ENCODE measurements around the gene NCOR1. TPM values are rescaled to one million over a fixed set of nuclear protein-coding genes. Genes with fewer than 3 reads are reported as not detected.

Gene NCOR1
- total and polyA plus RNA-seq, 9 of the 15 experiments (the other 6 are each of a cell fraction or from before 2014, with no cell fraction given), result 20.2 to 66.5 (median 50.9) TPM

DNA sequence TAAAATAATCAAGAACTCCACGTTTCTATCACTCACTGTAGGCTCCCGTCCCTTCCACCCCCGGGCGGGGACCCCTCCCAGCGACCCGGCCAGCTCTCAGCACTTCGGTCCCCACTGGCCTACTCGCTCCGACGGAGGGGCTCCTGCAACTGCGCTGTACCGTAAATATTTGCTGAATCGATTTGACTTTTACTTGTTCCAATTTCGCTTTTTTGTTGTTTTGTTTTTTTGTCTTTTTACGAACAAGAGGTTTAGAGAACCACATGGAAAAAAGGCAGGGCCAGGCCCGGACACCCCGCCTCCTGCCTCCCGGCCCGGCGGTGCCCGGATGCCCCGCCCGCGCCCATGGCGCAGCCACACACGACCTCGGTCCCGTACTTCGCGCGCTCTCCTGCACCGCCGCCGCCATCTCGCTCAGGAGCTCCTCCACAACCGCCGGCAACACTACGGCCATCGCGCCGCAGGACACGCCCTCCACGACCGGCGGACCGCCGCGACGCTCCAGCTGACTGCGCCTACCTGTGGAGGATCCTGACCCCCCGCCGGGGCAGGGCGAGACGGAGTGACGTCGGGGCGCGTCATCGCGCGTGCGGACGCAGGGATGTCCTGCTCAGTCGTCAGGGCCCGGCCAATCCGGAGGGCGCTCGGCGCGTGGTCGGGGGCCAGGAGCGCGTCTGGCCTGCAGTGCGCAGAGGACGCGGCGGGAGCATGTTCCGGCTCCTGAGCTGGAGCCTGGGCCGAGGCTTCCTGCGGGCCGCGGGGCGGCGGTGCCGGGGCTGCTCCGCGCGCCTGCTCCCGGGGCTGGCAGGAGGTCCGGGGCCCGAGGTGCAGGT is 216.0 kb downstream of the NCOR1 start, which contains the start of the genes TTC19 and ZSWIM7 (continued):
- TF ChIP-seq, protein P1, sequence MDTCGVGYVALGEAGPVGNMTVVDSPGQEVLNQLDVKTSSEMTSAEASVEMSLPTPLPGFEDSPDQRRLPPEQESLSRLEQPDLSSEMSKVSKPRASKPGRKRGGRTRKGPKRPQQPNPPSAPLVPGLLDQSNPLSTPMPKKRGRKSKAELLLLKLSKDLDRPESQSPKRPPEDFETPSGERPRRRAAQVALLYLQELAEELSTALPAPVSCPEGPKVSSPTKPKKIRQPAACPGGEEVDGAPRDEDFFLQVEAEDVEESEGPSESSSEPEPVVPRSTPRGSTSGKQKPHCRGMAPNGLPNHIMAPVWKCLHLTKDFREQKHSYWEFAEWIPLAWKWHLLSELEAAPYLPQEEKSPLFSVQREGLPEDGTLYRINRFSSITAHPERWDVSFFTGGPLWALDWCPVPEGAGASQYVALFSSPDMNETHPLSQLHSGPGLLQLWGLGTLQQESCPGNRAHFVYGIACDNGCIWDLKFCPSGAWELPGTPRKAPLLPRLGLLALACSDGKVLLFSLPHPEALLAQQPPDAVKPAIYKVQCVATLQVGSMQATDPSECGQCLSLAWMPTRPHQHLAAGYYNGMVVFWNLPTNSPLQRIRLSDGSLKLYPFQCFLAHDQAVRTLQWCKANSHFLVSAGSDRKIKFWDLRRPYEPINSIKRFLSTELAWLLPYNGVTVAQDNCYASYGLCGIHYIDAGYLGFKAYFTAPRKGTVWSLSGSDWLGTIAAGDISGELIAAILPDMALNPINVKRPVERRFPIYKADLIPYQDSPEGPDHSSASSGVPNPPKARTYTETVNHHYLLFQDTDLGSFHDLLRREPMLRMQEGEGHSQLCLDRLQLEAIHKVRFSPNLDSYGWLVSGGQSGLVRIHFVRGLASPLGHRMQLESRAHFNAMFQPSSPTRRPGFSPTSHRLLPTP (IDR thresholded peaks at IDR 0.05; ENCODE audit: borderline replicate concordance, extremely low read depth, insufficient read length), result no peak
- TF ChIP-seq, protein P2, sequence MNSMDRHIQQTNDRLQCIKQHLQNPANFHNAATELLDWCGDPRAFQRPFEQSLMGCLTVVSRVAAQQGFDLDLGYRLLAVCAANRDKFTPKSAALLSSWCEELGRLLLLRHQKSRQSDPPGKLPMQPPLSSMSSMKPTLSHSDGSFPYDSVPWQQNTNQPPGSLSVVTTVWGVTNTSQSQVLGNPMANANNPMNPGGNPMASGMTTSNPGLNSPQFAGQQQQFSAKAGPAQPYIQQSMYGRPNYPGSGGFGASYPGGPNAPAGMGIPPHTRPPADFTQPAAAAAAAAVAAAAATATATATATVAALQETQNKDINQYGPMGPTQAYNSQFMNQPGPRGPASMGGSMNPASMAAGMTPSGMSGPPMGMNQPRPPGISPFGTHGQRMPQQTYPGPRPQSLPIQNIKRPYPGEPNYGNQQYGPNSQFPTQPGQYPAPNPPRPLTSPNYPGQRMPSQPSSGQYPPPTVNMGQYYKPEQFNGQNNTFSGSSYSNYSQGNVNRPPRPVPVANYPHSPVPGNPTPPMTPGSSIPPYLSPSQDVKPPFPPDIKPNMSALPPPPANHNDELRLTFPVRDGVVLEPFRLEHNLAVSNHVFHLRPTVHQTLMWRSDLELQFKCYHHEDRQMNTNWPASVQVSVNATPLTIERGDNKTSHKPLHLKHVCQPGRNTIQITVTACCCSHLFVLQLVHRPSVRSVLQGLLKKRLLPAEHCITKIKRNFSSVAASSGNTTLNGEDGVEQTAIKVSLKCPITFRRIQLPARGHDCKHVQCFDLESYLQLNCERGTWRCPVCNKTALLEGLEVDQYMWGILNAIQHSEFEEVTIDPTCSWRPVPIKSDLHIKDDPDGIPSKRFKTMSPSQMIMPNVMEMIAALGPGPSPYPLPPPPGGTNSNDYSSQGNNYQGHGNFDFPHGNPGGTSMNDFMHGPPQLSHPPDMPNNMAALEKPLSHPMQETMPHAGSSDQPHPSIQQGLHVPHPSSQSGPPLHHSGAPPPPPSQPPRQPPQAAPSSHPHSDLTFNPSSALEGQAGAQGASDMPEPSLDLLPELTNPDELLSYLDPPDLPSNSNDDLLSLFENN (IDR thresholded peaks at IDR 0.05; ENCODE audit: low read depth in 2 of 2, low read length in 2 of 2), result no peak
- TF ChIP-seq, protein P3, sequence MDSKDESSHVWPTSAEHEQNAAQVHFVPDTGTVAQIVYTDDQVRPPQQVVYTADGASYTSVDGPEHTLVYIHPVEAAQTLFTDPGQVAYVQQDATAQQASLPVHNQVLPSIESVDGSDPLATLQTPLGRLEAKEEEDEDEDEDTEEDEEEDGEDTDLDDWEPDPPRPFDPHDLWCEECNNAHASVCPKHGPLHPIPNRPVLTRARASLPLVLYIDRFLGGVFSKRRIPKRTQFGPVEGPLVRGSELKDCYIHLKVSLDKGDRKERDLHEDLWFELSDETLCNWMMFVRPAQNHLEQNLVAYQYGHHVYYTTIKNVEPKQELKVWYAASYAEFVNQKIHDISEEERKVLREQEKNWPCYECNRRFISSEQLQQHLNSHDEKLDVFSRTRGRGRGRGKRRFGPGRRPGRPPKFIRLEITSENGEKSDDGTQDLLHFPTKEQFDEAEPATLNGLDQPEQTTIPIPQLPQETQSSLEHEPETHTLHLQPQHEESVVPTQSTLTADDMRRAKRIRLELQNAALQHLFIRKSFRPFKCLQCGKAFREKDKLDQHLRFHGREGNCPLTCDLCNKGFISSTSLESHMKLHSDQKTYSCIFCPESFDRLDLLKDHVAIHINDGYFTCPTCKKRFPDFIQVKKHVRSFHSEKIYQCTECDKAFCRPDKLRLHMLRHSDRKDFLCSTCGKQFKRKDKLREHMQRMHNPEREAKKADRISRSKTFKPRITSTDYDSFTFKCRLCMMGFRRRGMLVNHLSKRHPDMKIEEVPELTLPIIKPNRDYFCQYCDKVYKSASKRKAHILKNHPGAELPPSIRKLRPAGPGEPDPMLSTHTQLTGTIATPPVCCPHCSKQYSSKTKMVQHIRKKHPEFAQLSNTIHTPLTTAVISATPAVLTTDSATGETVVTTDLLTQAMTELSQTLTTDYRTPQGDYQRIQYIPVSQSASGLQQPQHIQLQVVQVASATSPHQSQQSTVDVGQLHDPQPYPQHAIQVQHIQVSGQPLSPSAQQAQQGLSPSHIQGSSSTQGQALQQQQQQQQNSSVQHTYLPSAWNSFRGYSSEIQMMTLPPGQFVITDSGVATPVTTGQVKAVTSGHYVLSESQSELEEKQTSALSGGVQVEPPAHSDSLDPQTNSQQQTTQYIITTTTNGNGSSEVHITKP (IDR thresholded peaks at IDR 0.05; ENCODE audit: partially characterized antibody), result peak; percentile 12
- TF ChIP-seq, protein P4, sequence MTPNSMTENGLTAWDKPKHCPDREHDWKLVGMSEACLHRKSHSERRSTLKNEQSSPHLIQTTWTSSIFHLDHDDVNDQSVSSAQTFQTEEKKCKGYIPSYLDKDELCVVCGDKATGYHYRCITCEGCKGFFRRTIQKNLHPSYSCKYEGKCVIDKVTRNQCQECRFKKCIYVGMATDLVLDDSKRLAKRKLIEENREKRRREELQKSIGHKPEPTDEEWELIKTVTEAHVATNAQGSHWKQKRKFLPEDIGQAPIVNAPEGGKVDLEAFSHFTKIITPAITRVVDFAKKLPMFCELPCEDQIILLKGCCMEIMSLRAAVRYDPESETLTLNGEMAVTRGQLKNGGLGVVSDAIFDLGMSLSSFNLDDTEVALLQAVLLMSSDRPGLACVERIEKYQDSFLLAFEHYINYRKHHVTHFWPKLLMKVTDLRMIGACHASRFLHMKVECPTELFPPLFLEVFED (CRISPR knock-in tag; conservative IDR thresholded peaks at IDR 0.05), result no peak
- TF ChIP-seq CBFA2T3 (IDR thresholded peaks at IDR 0.05), result peak; percentile 30; the same call in 1 of the 2 replicates
- no peak for TF ChIP-seq PTBP1 (IDR thresholded peaks at IDR 0.05; ENCODE audit: low read depth, low read length)
- no peak for TF ChIP-seq KLF10 (CRISPR knock-in tag; IDR thresholded peaks at IDR 0.05)
- TF ChIP-seq NR2C2 (CRISPR knock-in tag; IDR thresholded peaks at IDR 0.05), result peak; percentile 52
- peak; percentile 86 for TF ChIP-seq NR2C2 (tag; IDR thresholded peaks at IDR 0.05)
- TF ChIP-seq ZNF778 (CRISPR knock-in tag; IDR thresholded peaks at IDR 0.05), result no peak
- TF ChIP-seq GABPA (tag; conservative IDR thresholded peaks at IDR 0.05; ENCODE audit: low read depth), result peak; percentile 69
- TF ChIP-seq, protein P5, sequence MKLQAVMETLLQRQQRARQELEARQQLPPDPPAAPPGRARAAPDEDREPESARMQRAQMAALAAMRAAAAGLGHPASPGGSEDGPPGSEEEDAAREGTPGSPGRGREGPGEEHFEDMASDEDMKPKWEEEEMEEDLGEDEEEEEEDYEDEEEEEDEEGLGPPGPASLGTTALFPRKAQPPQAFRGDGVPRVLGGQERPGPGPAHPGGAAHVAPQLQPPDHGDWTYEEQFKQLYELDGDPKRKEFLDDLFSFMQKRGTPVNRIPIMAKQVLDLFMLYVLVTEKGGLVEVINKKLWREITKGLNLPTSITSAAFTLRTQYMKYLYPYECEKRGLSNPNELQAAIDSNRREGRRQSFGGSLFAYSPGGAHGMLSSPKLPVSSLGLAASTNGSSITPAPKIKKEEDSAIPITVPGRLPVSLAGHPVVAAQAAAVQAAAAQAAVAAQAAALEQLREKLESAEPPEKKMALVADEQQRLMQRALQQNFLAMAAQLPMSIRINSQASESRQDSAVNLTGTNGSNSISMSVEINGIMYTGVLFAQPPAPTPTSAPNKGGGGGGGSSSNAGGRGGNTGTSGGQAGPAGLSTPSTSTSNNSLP (IDR thresholded peaks at IDR 0.05; ENCODE audit: borderline replicate concordance, low read depth, low read length), result no peak
- peak; percentile 99 for TF ChIP-seq CREM (IDR thresholded peaks at IDR 0.05; ENCODE audit: low read depth)
